GM12873 (cell line): ENCODE results near the gene GRIK3.

Experiments
- TF ChIP-seq, protein P1 (sequence below): IDR thresholded peaks from 2 replicates; pipeline ENCODE4 v1.5.1; 2012; ENCODE audit warnings: low read depth, mild to moderate bottlenecking, moderate library complexity, low read length, control low read depth; ENCODE audit not compliant: insufficient read depth; ENCODE audit errors: missing control alignments

The GRIK3 gene

DNA sequence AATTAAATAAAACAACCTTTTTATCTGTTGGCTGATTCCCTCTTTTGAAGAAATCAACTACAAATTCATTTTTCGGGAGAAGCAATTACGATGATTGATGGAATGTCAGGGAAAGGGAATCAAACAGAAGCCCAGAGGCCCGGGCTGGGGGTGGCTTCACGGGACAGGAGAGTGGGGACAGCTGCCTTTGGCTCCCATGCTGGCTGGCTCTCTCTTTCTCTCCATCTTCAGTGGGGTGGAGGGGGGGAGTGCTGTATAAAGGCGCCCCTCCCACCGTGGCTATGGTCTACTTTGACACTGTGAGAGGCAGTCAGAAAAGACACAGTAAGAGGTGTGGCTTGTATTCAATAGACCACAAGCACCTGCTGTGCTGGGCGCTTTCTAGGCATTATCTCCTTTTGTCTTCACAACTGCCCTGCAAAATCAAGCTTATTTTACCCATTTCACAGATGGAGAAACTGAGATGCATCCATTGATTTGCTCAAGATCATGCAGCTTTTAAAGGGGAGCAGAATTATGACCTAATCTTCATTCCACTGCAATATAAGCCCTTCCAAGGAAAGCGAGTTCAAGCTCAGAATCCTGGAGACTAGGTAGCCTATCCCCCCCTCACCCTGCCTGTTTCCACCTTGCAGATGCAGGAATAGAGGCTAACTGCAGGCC, 92.9 kb downstream of the GRIK3 start:
- TF ChIP-seq, protein P1, sequence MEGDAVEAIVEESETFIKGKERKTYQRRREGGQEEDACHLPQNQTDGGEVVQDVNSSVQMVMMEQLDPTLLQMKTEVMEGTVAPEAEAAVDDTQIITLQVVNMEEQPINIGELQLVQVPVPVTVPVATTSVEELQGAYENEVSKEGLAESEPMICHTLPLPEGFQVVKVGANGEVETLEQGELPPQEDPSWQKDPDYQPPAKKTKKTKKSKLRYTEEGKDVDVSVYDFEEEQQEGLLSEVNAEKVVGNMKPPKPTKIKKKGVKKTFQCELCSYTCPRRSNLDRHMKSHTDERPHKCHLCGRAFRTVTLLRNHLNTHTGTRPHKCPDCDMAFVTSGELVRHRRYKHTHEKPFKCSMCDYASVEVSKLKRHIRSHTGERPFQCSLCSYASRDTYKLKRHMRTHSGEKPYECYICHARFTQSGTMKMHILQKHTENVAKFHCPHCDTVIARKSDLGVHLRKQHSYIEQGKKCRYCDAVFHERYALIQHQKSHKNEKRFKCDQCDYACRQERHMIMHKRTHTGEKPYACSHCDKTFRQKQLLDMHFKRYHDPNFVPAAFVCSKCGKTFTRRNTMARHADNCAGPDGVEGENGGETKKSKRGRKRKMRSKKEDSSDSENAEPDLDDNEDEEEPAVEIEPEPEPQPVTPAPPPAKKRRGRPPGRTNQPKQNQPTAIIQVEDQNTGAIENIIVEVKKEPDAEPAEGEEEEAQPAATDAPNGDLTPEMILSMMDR = no peak

DNA sequence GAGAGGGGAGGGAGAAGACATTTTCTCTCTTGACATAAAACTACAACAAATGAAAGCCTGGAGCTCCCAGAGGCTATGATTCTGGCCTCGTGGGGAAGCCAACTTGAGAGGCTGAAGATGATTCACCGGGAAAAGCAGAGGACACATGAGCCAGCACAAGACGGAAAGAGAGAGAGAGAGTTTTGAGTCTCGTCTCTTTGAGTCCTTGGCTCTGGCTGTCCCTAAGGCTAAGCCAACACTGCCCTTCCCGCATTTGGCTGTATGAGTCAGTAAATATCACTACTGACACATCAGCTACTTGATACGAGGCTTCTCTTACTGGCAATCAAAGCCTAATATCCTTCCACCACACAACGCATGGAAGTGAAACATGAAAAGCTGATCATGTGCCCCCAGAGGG, 95.5 kb downstream of the GRIK3 start:
- TF ChIP-seq, protein P1 = no peak

DNA sequence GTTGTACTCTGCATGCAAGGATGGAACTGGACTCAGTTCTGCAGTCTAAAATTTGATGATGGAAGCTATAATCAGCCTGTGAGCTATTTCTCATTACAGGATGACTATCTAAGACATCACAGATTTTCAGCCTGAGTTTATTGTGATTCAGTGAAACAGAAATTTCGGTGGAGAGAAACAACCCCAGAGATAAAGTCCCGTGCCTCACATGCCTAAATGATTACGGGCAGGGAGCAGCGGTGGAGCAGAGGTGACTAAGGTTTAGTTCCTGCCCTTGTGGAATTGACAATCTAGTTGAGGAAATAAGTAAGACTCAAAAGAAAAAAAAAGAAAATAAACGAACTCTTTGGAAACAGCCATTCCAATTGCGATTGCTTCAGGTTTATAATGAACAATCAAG, 96.9 kb downstream of the GRIK3 start:
- TF ChIP-seq, protein P1 = no peak

DNA sequence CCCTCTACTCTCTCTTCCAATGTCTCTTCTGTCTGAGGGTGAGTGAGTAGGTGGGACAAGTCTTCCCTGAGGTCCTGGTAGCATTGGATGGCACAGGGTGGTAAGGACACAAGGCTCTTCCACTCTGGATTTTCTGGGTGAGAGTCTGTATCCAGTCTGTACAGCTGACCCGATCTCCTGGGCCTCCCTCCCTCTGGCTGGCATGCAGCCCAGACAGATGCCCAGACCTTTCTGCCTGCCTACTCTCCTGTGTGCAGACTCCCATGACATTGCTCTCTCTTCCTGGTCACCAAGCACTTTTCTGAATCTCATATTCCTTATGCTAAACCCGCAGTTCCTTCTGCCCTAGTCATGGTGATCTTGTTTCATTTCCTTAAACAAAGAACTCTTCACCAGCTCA, 100.3 kb downstream of the GRIK3 start:
- TF ChIP-seq, protein P1 = no peak

DNA sequence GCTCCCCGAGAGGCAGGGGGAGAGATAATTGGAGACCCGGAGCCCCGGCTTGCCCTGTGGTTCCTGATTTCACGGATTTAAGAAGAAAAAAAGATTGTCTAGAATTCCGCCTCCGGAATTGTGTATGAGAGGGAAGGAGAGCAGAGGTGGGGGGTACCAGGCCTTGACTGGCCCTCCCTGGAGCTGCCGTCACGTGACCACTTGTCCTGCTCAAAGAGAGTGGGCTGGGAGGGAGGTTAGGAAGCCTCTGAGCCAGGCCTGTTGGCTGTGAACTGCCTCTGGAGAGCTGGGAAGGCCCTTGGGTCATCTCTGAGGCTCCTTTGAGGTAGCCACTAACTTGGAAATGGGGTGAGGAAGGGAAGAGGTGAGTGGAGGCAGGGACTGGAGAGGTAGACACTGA, 106.5 kb downstream of the GRIK3 start:
- TF ChIP-seq, protein P1 = no peak

DNA sequence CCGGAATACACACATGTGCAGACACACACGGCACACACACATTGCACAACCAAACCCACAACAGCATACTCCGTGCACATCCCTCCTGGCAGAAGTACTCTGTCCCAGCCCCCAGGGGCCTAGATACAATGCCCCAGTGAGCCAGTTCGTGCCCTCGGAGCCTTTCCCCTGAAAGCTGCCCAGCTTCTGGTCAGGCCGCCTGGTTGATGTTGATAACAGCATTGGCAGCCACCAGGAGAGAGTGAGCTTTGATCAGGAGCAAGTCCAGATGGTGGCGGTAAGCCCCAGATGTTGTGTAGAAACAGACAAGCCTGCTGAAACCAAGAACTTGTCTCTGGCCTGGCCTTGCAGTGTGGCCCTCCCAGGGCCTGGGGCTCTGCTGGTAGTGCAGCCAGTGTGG, 109.1 kb downstream of the GRIK3 start:
- TF ChIP-seq, protein P1 = no peak

DNA sequence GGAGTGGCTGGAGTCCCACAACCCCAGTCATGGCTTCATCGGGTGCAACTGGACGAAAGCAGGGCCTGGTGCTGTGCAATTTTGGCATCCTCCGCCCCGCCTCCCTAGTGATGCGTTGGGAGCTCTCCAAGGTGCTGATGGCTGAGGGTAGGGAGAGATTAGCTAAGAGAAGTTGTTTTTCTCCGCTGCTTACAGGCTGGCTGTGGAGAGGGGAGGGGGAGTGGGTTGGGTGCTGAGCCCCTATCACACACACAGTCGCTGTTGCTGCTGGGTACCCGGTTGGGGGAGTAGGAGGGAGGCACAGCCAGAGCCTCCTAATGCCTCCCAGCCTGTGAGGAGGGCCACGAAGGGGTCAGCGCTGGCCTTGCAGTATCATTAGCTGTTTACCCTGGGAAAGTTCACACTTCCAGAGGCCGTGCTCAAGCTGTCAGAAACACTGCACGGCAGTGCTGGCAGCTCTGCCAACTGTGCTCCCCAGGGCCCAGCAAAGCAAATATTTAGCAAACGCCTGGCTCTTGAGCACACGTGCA, 110.0 kb downstream of the GRIK3 start:
- TF ChIP-seq, protein P1 = no peak
